Left renal pelvis (tissue), 4 donors: ENCODE data around the gene EXOC6B. TPM values are rescaled to one million over a fixed set of nuclear protein-coding genes. Genes with fewer than 3 reads are reported as not detected.

ENCODE experiments used
- DNase-seq, 4 donors: peaks; one replicate each; pipeline ENCODE4 v3.0.0-alpha.2; 2013; ENCODE audit warnings: low read depth in 4 of 4, low spot score in 3 of 4
- polyA plus RNA-seq, 4 donors: library from polyadenylated mRNA; unstranded; fragments of 120-200 nt; gene quantifications; one replicate each; pipeline ENCODE4 v1.2.1, GENCODE V29; 2013; ENCODE audit not compliant: insufficient read length in 4 of 4

The EXOC6B gene
- polyA plus RNA-seq: 10 to 100 TPM; 21.9 to 25.3 (median 24.0) TPM

- peak; percentile 78 to 85 (median 80) for DNase-seq
These were observed at the start of gene EXOC6B for GRCh38 chr2:72825257-72826155. TSS of gene EXOC6B (minus strand) at chr2:72826033.

GRCh38 chr2:72871880-72872279 is 46.0 kb upstream of the EXOC6B start:
- DNase-seq: no peak

GRCh38 chr2:72871060-72871459 is 45.2 kb upstream of the EXOC6B start:
- DNase-seq: no peak

GRCh38 chr2:72864500-72864899 is 38.7 kb upstream of the EXOC6B start:
- DNase-seq: no peak

GRCh38 chr2:72863046-72863445 is 37.2 kb upstream of the EXOC6B start:
- no peak for DNase-seq

DNA sequence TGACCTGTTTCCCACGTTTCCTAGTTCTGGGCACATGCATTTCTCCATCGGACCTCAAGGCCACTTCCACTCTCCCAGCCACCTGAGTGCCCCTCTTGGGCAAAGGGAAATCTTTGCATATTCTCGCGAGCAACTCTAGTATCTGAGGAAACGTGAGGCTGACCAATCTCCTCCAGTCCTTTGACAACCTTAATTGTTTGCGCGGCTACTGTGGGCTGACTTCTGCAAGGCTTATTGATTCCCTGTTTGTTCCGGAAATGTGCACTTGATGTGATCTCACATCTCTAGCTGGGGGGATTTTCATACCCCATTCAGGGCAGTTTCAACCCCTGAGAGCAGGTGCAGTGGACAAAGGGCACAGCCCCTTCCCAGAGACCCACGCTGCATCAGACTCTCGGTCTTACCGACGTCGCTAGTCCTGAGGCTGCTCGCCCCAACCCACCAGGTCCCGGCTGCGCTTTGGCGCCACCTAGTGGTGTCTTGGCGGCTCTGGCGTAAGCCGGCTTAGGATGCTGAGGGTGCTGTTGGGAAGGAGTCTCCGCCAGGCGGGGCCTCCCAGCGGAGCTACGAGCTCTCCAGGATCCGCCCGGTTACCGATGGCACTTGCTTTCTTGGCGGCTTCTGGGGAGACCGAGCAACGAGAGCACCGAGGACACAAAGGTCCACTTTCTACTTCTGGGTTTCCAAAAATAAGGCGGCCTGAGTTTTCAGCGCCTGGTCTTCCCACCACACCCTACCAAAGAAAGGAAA is 36.6 kb upstream of the EXOC6B start:
- DNase-seq: peak; percentile 78 to 88 (median 80)

GRCh38 chr2:72859831-72860262 is 34.0 kb upstream of the EXOC6B start:
- peak; percentile 16 to 46 (median 24) for DNase-seq

DNA sequence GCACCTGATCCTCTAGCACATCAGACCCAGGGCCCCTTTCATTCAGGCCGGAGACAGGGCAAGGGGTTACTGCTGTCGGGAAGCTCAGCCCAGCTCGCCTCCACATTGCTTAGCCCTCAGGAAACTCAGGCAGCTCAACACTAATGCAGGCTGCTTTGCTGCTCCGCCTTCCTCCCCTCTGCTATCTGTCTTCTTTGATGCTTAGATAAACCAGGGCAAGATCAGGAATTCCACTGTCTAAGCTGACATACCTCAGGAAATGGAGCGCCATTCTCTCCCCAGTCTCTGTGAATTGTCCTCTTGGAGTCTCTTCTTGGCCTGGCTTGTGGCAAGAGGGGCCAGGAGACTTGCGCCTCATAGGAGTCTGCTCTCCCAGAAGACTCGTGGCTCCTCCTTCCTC is 25.5 kb upstream of the EXOC6B start:
- DNase-seq: no peak

GRCh38 chr2:72849138-72849462 is 23.3 kb upstream of the EXOC6B start:
- DNase-seq: no peak

- no peak for DNase-seq
These were observed 22.8 kb upstream of the EXOC6B start for GRCh38 chr2:72848436-72849137.

DNA sequence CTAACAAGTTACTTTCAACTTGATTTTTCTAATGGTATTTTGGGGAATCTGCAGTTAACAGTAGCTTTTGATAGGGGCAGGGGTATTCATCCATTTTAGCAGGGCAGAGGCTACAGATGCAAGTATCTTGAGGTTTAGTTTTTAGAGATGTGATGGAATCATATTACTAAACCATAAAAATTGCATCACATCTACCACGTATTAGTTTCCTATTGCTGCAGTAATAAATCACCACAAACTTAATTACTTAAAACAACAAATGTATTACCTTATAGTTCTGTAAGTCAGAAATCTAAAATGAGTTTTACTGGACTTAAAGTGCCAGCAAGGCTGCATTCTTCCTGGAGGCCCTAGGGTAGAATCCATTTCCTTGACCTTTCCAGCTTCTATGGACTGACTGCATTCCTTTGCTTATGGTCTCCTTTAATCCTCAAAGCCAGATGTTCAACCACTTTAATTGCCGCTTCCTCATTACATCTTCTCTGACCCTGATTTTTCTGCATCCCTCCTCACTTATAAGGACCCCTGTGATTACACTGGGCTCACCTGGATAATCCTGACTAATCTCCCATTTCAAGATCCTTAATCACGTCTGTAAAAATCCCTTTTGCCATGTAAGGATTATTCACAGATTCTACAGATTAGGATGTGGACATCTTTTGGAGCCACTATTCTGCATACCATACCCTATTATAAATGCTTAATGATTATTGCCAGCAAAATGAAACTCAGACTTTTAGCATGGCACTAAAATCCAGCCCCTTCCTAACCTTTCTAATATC is 21.9 kb upstream of the EXOC6B start:
- no peak for DNase-seq

DNA sequence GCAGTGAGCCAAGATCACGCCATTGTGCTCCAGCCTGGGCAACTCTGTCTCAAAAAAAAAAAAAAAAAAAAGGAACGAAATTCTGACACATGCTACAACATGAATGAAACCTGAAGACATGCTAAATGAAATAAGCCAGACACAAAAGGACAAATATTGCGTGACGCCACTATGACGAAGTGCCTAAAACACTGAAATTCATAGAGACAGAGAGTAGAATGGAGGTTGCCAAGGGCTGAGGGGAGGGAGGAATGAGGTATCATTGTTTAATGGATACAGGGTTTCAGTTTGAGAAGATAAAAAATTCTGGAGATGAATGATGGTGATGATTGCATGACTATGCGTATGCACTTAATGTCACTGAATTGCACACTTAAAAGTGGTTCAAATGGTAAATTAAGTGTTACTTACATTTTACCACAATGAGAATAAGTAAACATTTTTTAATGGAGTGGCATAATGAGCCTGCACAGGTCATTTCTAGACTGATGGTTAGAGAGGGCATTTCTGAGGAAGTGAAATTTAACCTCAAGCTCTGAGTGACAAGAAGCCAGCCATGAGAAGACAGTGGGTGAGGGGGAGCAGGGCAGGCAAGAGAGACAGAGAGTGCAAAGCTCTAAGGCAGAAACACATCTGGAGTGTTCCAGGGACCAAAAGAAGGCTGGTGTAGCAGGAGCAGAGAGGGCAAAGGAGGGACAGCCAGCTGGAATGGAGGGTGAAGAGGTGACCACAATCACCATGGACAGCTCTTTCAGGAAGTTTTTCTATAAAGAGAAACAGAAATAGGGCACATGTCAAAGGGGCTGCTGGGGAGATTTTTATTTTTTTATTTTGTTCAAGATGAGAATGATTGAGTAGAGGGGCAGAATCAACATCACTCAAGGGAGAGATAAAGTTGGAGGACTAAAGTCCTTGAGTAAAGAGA is 20.6 kb upstream of the EXOC6B start:
- no peak for DNase-seq

GRCh38 chr2:72843301-72843700 is 17.5 kb upstream of the EXOC6B start:
- DNase-seq: no peak

DNA sequence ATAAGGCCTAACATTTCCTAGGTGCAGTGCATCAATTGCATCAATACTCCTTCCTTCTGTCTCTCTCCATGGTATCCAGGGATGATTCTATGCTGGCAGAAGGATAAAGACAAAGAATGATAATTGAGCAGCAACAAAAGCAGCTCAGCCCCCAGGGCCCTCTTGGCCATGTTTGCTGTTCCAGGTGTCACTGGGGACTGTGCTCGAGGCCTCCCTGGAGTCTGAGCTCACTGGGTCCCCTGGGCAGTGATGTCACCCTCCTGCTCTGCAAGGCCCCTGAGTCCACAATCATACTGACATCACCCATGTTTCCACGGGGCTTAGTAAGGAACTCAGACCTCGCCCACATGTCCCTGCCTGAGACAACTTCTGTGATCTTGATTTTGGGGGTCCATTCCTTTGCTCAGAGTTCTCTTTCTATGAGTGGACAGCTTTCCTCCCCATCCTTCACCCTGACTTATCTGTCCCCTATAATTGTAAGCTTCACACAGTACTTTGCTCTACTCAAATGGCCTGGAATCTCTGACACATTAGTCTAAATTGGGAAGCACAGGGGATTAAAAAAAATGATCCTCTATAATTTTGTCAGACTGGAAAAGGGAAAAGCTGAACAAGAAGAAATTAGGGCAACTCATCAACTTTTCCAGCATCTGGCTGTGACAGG is 15.8 kb upstream of the EXOC6B start:
- no peak for DNase-seq

- no peak for DNase-seq
These were observed 14.2 kb upstream of the EXOC6B start for GRCh38 chr2:72840066-72840465.

DNA sequence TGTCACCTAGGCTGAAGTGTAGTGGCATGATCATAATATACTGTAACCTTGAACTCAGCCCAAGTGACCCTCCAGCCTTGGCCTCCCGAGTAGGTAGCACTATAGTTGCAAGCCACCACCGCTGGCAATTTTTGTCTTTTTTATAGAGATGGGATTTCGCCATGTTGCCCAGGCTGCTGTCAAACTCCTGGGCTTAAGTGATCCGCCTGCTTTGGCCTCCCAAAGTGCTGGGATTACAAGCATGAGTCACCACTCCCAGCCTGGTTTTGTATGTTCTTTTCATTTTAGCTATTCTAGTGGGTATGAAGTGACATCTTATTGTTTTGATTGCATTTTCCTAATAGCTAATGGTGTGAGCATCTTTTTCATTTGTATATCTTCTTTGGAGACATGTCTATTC is 11.3 kb upstream of the EXOC6B start:
- no peak for DNase-seq

GRCh38 chr2:72835403-72835802 is 9.6 kb upstream of the EXOC6B start:
- DNase-seq: no peak

GRCh38 chr2:72834596-72834995 is 8.8 kb upstream of the EXOC6B start:
- no peak for DNase-seq
